Panc1 (cell line): Measurements from ENCODE around the gene GCHFR. TPM values are rescaled to one million over a fixed set of nuclear protein-coding genes. Genes with fewer than 3 reads are reported as not detected.

Experiments used
- ATAC-seq: fragments of 200-7000 bp; cut with Tn5 transposase; 2 replicates; pipeline ENCODE4 v1.9.1; 2020; ENCODE audit warnings: mild to moderate bottlenecking, moderate library complexity
- BruUV-seq: library from RNA; stranded (reverse); fragments of 400-500 nt; replicated peaks from 2 replicates; lab custom pipeline; 2021; lab: Mats Ljungman, UMichigan
- CTCF ChIA-PET: fragments of 300-600 bp; sonication (Branson Sonifier 250); formaldehyde crosslinking; loops from one replicate; lab custom pipeline; 2022; ENCODE audit warnings: antibody characterized with exemption; lab: Charles Lee
- POLR2A ChIA-PET: fragments of 300-600 bp; sonication (Branson Sonifier 250); formaldehyde crosslinking; loops from one replicate; lab custom pipeline; 2022; ENCODE audit warnings: antibody characterized with exemption; lab: Charles Lee
- DNase-seq: peaks from one replicate; pipeline ENCODE4 v3.0.0-alpha.2; 2010; ENCODE audit warnings: low read depth, low spot score
- H3K27ac ChIP-seq: 2 replicates; pipeline ENCODE4 v1.5.1; 2011; ENCODE audit warnings: mild to moderate bottlenecking, low read length, inconsistent platforms
- H3K27me3 ChIP-seq: fragments of 200-500 bp; sonication (Bioruptor generic); 2 replicates; pipeline ENCODE4 v1.6.0; 2014; ENCODE audit warnings: low read length, inconsistent platforms; ENCODE audit not compliant: control insufficient read depth, insufficient read depth
- H3K36me3 ChIP-seq: fragments of 200-500 bp; sonication (Bioruptor generic); 2 replicates; pipeline ENCODE4 v1.5.1; 2014; ENCODE audit warnings: inconsistent platforms, mild to moderate bottlenecking, low read length, moderate library complexity; ENCODE audit not compliant: control insufficient read depth, insufficient read depth
- H3K4me1 ChIP-seq: 2 replicates; pipeline ENCODE4 v1.5.1; 2011; ENCODE audit warnings: inconsistent platforms, mild to moderate bottlenecking, low read length, moderate library complexity; ENCODE audit not compliant: control insufficient read depth, insufficient read depth
- H3K4me3 ChIP-seq, 2 experiments: 2 replicates each; pipeline ENCODE4 v1.5.1; 2011 to 2012; ENCODE audit warnings: low read depth in 2 of 2, low read length in 2 of 2, mild to moderate bottlenecking in 2 of 2, inconsistent platforms in 1 of 2, moderate library complexity in 1 of 2
- H3K9me3 ChIP-seq: fragments of 200-500 bp; sonication (Bioruptor generic); 2 replicates; pipeline ENCODE4 v1.5.1; 2014; ENCODE audit warnings: low read depth, mild to moderate bottlenecking, inconsistent platforms, low read length, moderate library complexity; ENCODE audit not compliant: control insufficient read depth, insufficient read depth
- CTCF ChIP-seq: fragments of 450-650 bp; IDR thresholded peaks from 2 replicates; pipeline ENCODE4 v1.5.1; 2017; ENCODE audit warnings: mild to moderate bottlenecking
- POLR2AphosphoS5 ChIP-seq: IDR thresholded peaks from 2 replicates; pipeline ENCODE4 v1.6.1; 2012; ENCODE audit warnings: mild to moderate bottlenecking, low read depth, low read length, moderate library complexity
- REST ChIP-seq, 2 experiments: IDR thresholded peaks; 2 replicates each; pipeline ENCODE4 v1.6.1; 2011 to 2012; ENCODE audit warnings: low read depth in 2 of 2, control low read depth in 1 of 2, low read length in 1 of 2, mild to moderate bottlenecking in 1 of 2, moderate library complexity in 1 of 2; ENCODE audit not compliant: insufficient read depth in 1 of 2
- SIN3A ChIP-seq: IDR thresholded peaks from 2 replicates; pipeline ENCODE4 v1.6.1; 2012; ENCODE audit warnings: low read depth, mild to moderate bottlenecking, low read length, moderate library complexity, borderline replicate concordance; ENCODE audit not compliant: insufficient read depth
- TCF7L2 ChIP-seq: IDR thresholded peaks from 2 replicates; pipeline ENCODE4 v1.6.1; 2011; ENCODE audit warnings: mild to moderate bottlenecking, low read depth, low read length, inconsistent platforms
- in situ Hi-C: cut with HindIII; loops from 2 replicates; pipeline ENCODE4 v1.10.0; 2016; ENCODE audit warnings: low sequenced_read_pairs, low pct_unique_long_range_greater_than_20kb
- intact Hi-C: fragments of 100-400 bp; cut with micrococcal nuclease; formaldehyde crosslinking; loops from one replicate; pipeline ENCODE4 v1.10.0; 2022; ENCODE audit not compliant: unreplicated experiment
- total RNA-seq: library from RNA; stranded (reverse); gene quantifications from one replicate; pipeline ENCODE4 v1.2.1, GENCODE V29; 2021; ENCODE audit not compliant: unreplicated experiment

GCHFR gene
- total RNA-seq, 1 experiment from 2014 or later = 37.2 TPM

DNA sequence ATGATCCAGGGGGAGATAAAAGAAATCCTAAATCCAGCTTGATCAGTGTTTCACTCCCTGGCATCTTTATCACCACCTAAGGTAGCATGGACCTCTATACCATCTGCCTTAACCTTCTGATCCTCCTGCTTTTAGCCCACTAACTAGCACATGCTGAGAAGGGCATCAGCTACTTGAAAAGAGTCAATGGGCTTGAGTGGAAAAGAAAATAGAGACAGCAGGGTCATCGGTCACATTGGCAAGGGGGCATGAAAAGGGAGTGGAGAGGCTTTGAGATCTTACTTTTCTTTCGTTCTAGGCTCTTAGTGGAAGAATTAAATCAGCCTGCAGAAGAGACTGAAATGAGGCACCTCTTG lies 42.8 kb downstream of the GCHFR start:
- no TSS peak for BruUV-seq
- Histone ChIP-seq H3K27me3 (no peaks in the 10 kb centered on the region), H3K27ac (peak overlapping the region; percentile 94), H3K4me3 (peak overlapping the region; percentile 86 to 90), H3K4me1 (peaks cover 10% of the 10 kb centered on the region), H3K36me3 (no peaks in the 10 kb centered on the region), H3K9me3 (no peaks in the 10 kb centered on the region)
- no peak for ATAC-seq
- DNase-seq = no peak
- ChIA-PET POLR2A (interaction anchor here (0.6 kb wide), 1 partner anchor 88 kb away, joined by 5 read pairs; no protein-coding TSS in a partner anchor), CTCF (interaction anchor here (0.6 to 2.0 kb wide), 4 partner anchors 24 to 85 kb away, joined by 3 to 4 read pairs (median 4); no protein-coding TSS in a partner anchor)
- no peak for TF ChIP-seq CTCF
- no peak for TF ChIP-seq TCF7L2
- no peak for TF ChIP-seq REST (IDR thresholded peaks at IDR 0.05; ENCODE audit: insufficient read depth in 1 of 2, low read depth in 2 of 2, low read length in 1 of 2)
- TF ChIP-seq SIN3A = no peak
- TF ChIP-seq POLR2AphosphoS5 = no peak
- in situ Hi-C loops = no loop called here
- intact Hi-C loops = no loop called here

GRCh38 chr15:40807028-40807887 lies 43.4 kb downstream of the GCHFR start, which contains the start of the genes DNAJC17 and ZFYVE19:
Gene DNAJC17 (minus strand): TSS chr15:40807473. CDS start chr15:40807446, 27 bp downstream.
Gene ZFYVE19 (plus strand): TSS chr15:40807089. CDS start chr15:40807590, 501 bp downstream.
- DNase-seq = peak; percentile 90
- peak within 1 kb of the TSS; percentile 86 to 90 for H3K4me3 ChIP-seq
- H3K9me3 ChIP-seq = no peaks in the 10 kb centered on the region
- no peaks in the 10 kb centered on the region for H3K27me3 ChIP-seq
- TF ChIP-seq SIN3A = no peak; the same call in 1 of the 2 replicates
- TF ChIP-seq CTCF = no peak
- TF ChIP-seq POLR2AphosphoS5 = peak; percentile 62
- peak; percentile 49; the same call in 1 of the 2 replicates for TF ChIP-seq TCF7L2
- 0 out of 4 replicates have a peak, but pooled peaks of 1 of the 2 experiments have one; percentile 5 for TF ChIP-seq REST (IDR thresholded peaks at IDR 0.05; ENCODE audit: insufficient read depth in 1 of 2, low read depth in 2 of 2, low read length in 1 of 2)
- peak; percentile 99 for ATAC-seq
- peaks cover 10% of the 10 kb centered on the region for H3K4me1 ChIP-seq
- TSS peak; percentile 90 for BruUV-seq
- POLR2A ChIA-PET = interaction anchor here (0.6 kb wide), 1 partner anchor 113 kb away, joined by 3 read pairs; no protein-coding TSS in a partner anchor
- in situ Hi-C loops = no loop called here
- intact Hi-C loops = no loop called here
- CTCF ChIA-PET = interaction anchor here (0.6 to 2.0 kb wide), 4 partner anchors 25 to 85 kb away, joined by 3 to 4 read pairs (median 4); no protein-coding TSS in a partner anchor
- peak within 1 kb of the TSS; percentile 94 for H3K27ac ChIP-seq
- no peaks in the 10 kb centered on the region for H3K36me3 ChIP-seq
